IMR-90 (cell line): ENCODE data around the gene RRP7A. TPM values are rescaled to one million over a fixed set of nuclear protein-coding genes. Genes with fewer than 3 reads are reported as not detected.
"Not testable (repeated sequence)": the region's sequence is repeated elsewhere in the genome, so short reads cannot be mapped to it uniquely, and the experiment has no call there.

ENCODE experiments used
- ATAC-seq: fragments of 200-7000 bp; cut with Tn5 transposase; 2 replicates; pipeline ENCODE4 v1.9.1; 2020; ENCODE audit warnings: low read depth, mild to moderate bottlenecking, moderate library complexity
- BruUV-seq: library from RNA; stranded (reverse); fragments of 400-500 nt; replicated peaks from 2 replicates; lab custom pipeline; 2021; lab: Mats Ljungman, UMichigan
- CTCF ChIA-PET: fragments of 300-600 bp; formaldehyde crosslinking; extraction: SDS; loops from one replicate; lab custom pipeline; 2021; ENCODE audit warnings: antibody characterized with exemption; lab: Yijun Ruan, JAX
- POLR2A ChIA-PET: fragments of 300-600 bp; sonication (Branson Sonifier 250); formaldehyde crosslinking; loops from one replicate; lab custom pipeline; 2022; ENCODE audit warnings: antibody characterized with exemption; ENCODE audit not compliant: unreplicated experiment; lab: Charles Lee
- DNase-seq: peaks from one replicate; pipeline ENCODE4 v3.0.0; 2013
- H2AFZ ChIP-seq: replicated peaks from 2 replicates; pipeline ENCODE3; 2013; ENCODE audit warnings: low read length, mild to moderate bottlenecking; ENCODE audit not compliant: poor library complexity
- H2AK5ac ChIP-seq: 2 replicates; pipeline ENCODE4 v1.6.1; 2013; ENCODE audit warnings: low read depth, low read length, inconsistent platforms
- H2AK9ac ChIP-seq: replicated peaks from 2 replicates; pipeline ENCODE3; 2013; ENCODE audit warnings: mild to moderate bottlenecking, low read depth, low read length, moderate library complexity; ENCODE audit not compliant: poor library complexity
- H2BK120ac ChIP-seq: 2 replicates; pipeline ENCODE4 v1.6.1; 2013; ENCODE audit warnings: low read depth, low read length, inconsistent platforms
- H2BK15ac ChIP-seq: 3 replicates; pipeline ENCODE4 v1.6.1; 2013; ENCODE audit warnings: low read depth, low read length, inconsistent platforms
- H2BK20ac ChIP-seq: 2 replicates; pipeline ENCODE4 v1.6.1; 2013; ENCODE audit warnings: low read depth, mild to moderate bottlenecking, inconsistent platforms, low read length, moderate library complexity
- H2BK5ac ChIP-seq: 2 replicates; pipeline ENCODE4 v1.6.1; 2013; ENCODE audit warnings: mild to moderate bottlenecking, low read depth, low read length, inconsistent platforms; ENCODE audit not compliant: poor library complexity, severe bottlenecking
- H3K14ac ChIP-seq: replicated peaks from 2 replicates; pipeline ENCODE4 v1.6.1; 2013; ENCODE audit warnings: low read depth, low read length, inconsistent platforms
- H3K18ac ChIP-seq: 2 replicates; pipeline ENCODE4 v1.6.1; 2013; ENCODE audit warnings: low read depth, low read length, control low read depth
- H3K23ac ChIP-seq: 2 replicates; pipeline ENCODE4 v1.6.1; 2013; ENCODE audit warnings: low read depth, low read length, inconsistent platforms
- H3K27ac ChIP-seq: 2 replicates; pipeline ENCODE4 v1.5.1; 2013; ENCODE audit warnings: mild to moderate bottlenecking, control low read depth, low read length; ENCODE audit not compliant: insufficient read depth
- H3K27me3 ChIP-seq: 2 replicates; pipeline ENCODE4 v1.6.1; 2013; ENCODE audit warnings: low read length; ENCODE audit not compliant: control insufficient read depth, insufficient read depth
- H3K36me3 ChIP-seq: 2 replicates; pipeline ENCODE4 v1.6.1; 2013; ENCODE audit warnings: low read length, mixed read lengths; ENCODE audit not compliant: control insufficient read depth, insufficient read depth
- H3K4ac ChIP-seq: 2 replicates; pipeline ENCODE4 v1.6.1; 2013; ENCODE audit warnings: low read depth, low read length, inconsistent platforms
- H3K4me1 ChIP-seq: 2 replicates; pipeline ENCODE4 v1.6.1; 2013; ENCODE audit warnings: low read length, mixed read lengths; ENCODE audit not compliant: control insufficient read depth, insufficient read depth
- H3K4me2 ChIP-seq: 2 replicates; pipeline ENCODE4 v1.6.1; 2013; ENCODE audit warnings: low read depth, mild to moderate bottlenecking, control low read depth, low read length, moderate library complexity
- H3K4me3 ChIP-seq: 2 replicates; pipeline ENCODE4 v1.5.1; 2013; ENCODE audit warnings: low read depth, mild to moderate bottlenecking, control low read depth, low read length, moderate library complexity; ENCODE audit not compliant: insufficient read depth
- H3K56ac ChIP-seq: 2 replicates; pipeline ENCODE4 v1.6.1; 2013; ENCODE audit warnings: low read length, inconsistent platforms; ENCODE audit not compliant: insufficient read depth; ENCODE audit errors: extremely low read depth
- H3K79me1 ChIP-seq, 2 experiments: 2 replicates each; pipeline ENCODE4 v1.6.1; 2013; ENCODE audit warnings: low read length in 2 of 2, inconsistent platforms in 1 of 2, low read depth in 1 of 2
- H3K9ac ChIP-seq: 2 replicates; pipeline ENCODE4 v1.6.1; 2013; ENCODE audit warnings: low read depth, low read length, control low read depth
- H3K9me1 ChIP-seq: 2 replicates; pipeline ENCODE4 v1.6.1; 2013; ENCODE audit warnings: low read length, inconsistent platforms; ENCODE audit not compliant: insufficient read depth
- H3K9me3 ChIP-seq: 2 replicates; pipeline ENCODE4 v1.6.1; 2013; ENCODE audit warnings: low read length; ENCODE audit not compliant: control insufficient read depth, insufficient read depth
- H4K20me1 ChIP-seq: 2 replicates; pipeline ENCODE4 v1.6.1; 2013; ENCODE audit warnings: low read length, inconsistent platforms; ENCODE audit not compliant: insufficient read depth
- H4K5ac ChIP-seq: 2 replicates; pipeline ENCODE4 v1.6.1; 2013; ENCODE audit warnings: mild to moderate bottlenecking, low read depth, low read length, control low read depth
- H4K8ac ChIP-seq, 2 experiments: 2 replicates each; pipeline ENCODE4 v1.6.1; 2013; ENCODE audit warnings: low read depth in 2 of 2, low read length in 2 of 2, control low read depth in 1 of 2, inconsistent platforms in 1 of 2
- H4K91ac ChIP-seq: 2 replicates; pipeline ENCODE4 v1.6.1; 2013; ENCODE audit warnings: low read depth, low read length, inconsistent platforms; ENCODE audit not compliant: insufficient read depth
- CHD1 ChIP-seq: IDR thresholded peaks from 2 replicates; pipeline ENCODE4 v1.6.1; 2012; ENCODE audit warnings: low read depth, low read length, improper control_type of control experiment
- FOS ChIP-seq: fragments of 150-350 bp; IDR thresholded peaks from 2 replicates; pipeline ENCODE4 v1.6.1; 2016; ENCODE audit warnings: low read depth, low read length
- POLR2A ChIP-seq: IDR thresholded peaks from 2 replicates; pipeline ENCODE4 v1.6.1; 2012; ENCODE audit warnings: mild to moderate bottlenecking, low read depth, low read length
- WGBS, 2 experiments: methylation state at CpG; one replicate each; pipeline versions ENCODE4 v1.1.5 to v1.1.7; 2013; ENCODE audit warnings: missing lambda C conversion rate in 2 of 2; ENCODE audit not compliant: insufficient read length in 1 of 2; ENCODE audit errors: extremely low coverage in 2 of 2; 5-methylcytosine and 5-hydroxymethylcytosine counted together
- dilution Hi-C: fragments of 300-500 bp; cut with HindIII; formaldehyde crosslinking; loops from one replicate; pipeline ENCODE4 v1.14.3; 2018; ENCODE audit warnings: low sequenced_read_pairs; ENCODE audit not compliant: unreplicated experiment
- in situ Hi-C: fragments of 300-500 bp; cut with MboI; formaldehyde crosslinking; loops from 3 replicates; pipeline ENCODE4 v1.14.3; 2019; ENCODE audit warnings: low sequenced_read_pairs, inconsistent platforms, mixed read lengths
- intact Hi-C: fragments of 100-400 bp; cut with micrococcal nuclease; formaldehyde crosslinking; loops from 2 replicates; pipeline ENCODE4 v1.10.0; 2022
- polyA plus RNA-seq, 3 experiments: library from polyadenylated mRNA; depleted of rRNA; stranded (reverse); fragments of >200 nt; gene quantifications; 2 replicates each; pipeline ENCODE4 v1.2.3, GENCODE V29; 2012; ENCODE audit warnings: low replicate concordance in 1 of 3
- total RNA-seq: library from RNA; depleted of rRNA; stranded (reverse); fragments of >200 nt; gene quantifications from 2 replicates; pipeline ENCODE4 v1.2.3, GENCODE V29; 2012

RRP7A gene
- total and polyA plus RNA-seq, 2 of the 4 experiments (the other 2 are of a cell fraction), result 25.5 to 29.2 TPM

DNA sequence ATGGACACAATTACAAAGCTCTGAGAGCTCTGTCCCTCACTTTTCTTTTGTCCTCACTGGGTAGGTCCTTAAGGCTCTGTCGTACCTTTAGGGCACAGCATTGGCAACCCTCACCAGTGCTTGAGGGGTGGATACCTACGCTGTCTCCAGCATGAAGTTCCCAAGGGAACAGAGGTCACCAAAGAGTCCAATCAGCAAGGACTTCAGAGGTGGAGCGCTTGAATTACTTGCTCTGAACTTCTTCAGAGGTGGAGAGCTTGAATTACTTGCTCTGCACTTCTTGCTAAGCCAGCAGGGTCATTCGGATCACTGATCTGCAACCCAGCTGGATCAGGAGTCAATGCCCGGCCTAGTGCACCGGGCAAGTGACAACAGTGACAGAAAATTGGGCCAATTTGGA lies 35.1 kb downstream of the RRP7A start:
- no peak overlapping the region for H3K18ac ChIP-seq
- H2BK5ac ChIP-seq, result no peak overlapping the region
- H3K79me1 ChIP-seq, result no peaks in the 10 kb centered on the region
- no peak overlapping the region for H3K23ac ChIP-seq
- peaks cover 15% of the 10 kb centered on the region for H3K27me3 ChIP-seq
- no peak overlapping the region for H3K4me3 ChIP-seq
- no peaks in the 10 kb centered on the region for H3K36me3 ChIP-seq
- no peak overlapping the region for H4K5ac ChIP-seq
- H2BK15ac ChIP-seq, result no peak overlapping the region
- no peak overlapping the region for H3K27ac ChIP-seq
- intact Hi-C loops, result no loop called here
- no peak overlapping the region for H2BK20ac ChIP-seq
- ChIA-PET CTCF (interaction anchor here (0.6 kb wide), 1 partner anchor 442 kb away, joined by 3 read pairs; no protein-coding TSS in a partner anchor), POLR2A (interaction anchor here (0.5 kb wide), 1 partner anchor 24 kb away, joined by 4 read pairs; no protein-coding TSS in a partner anchor)
- dilution Hi-C loops, result no loop called here
- H3K4me2 ChIP-seq, result no peak overlapping the region
- no peak overlapping the region for H3K4ac ChIP-seq
- no peaks in the 10 kb centered on the region for H3K4me1 ChIP-seq
- H2BK120ac ChIP-seq, result no peak overlapping the region
- 86% methylated on average over 2 of the region's 6 CpGs; no CpG with 5 or more reads in 1 of the 2 experiments for WGBS, 2 experiments
- no peak overlapping the region for H3K14ac ChIP-seq
- in situ Hi-C loops, result no loop called here
- H2AFZ ChIP-seq, result no peak overlapping the region
- no peak overlapping the region for H3K9ac ChIP-seq
- H3K9me1 ChIP-seq, result no peaks in the 10 kb centered on the region
- no TSS peak for BruUV-seq
- H2AK5ac ChIP-seq, result no peak overlapping the region
- DNase-seq (no peak), ATAC-seq (no peak)
- TF ChIP-seq POLR2A (no peak), CHD1 (no peak), FOS (no peak)
- H4K20me1 ChIP-seq, result no peaks in the 10 kb centered on the region
- no peaks in the 10 kb centered on the region for H3K9me3 ChIP-seq
- no peak overlapping the region for H3K56ac ChIP-seq
- no peak overlapping the region for H4K8ac ChIP-seq
- no peak overlapping the region for H2AK9ac ChIP-seq
- no peak overlapping the region for H4K91ac ChIP-seq

DNA sequence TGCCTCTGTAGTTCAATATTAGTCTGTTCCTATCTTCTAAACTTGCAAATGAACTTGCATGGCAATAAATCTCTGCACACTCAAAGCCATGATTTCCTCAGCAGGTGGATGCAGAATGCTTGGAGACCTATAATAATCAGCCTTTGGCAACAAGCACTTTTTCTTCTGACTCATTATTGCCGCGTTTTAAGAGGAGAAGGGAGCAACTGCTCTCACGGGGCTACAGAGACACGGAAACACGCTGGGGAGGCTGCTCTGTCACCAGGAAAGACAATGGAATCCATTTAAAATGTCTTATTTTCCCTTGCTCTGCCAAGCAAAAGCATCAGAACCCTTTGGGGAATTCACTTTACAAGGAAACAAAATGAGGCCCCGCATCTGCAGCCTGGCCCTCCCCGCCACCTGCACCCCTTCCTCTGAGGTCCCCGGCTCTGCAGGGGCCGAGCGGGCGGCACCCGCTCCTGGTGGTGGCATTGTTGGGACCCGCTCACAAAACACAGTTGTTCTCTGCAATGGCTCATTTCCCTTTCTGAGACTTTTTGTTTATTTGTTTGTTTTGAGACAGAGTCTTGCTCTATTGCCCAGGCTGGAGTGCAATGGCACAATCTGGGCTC lies 35.9 kb downstream of the RRP7A start:
- in situ Hi-C loops, H3K79me1 ChIP-seq, H2AK5ac ChIP-seq, H2BK15ac ChIP-seq, BruUV-seq, H4K20me1 ChIP-seq, H3K36me3 ChIP-seq, H2AFZ ChIP-seq, ATAC-seq, H3K18ac ChIP-seq, H2BK20ac ChIP-seq, H3K9ac ChIP-seq, H3K27ac ChIP-seq, H4K5ac ChIP-seq, intact Hi-C loops, dilution Hi-C loops, H3K14ac ChIP-seq, H4K8ac ChIP-seq, POLR2A ChIA-PET, H3K9me1 ChIP-seq, DNase-seq, H3K4me1 ChIP-seq, H3K56ac ChIP-seq, H4K91ac ChIP-seq, H3K4me2 ChIP-seq, H3K23ac ChIP-seq, H2AK9ac ChIP-seq, H3K4me3 ChIP-seq, H2BK5ac ChIP-seq, H3K4ac ChIP-seq, H3K9me3 ChIP-seq, H2BK120ac ChIP-seq: not testable (repeated sequence)
- CTCF ChIA-PET, result interaction anchor here (0.6 kb wide), 1 partner anchor 441 kb away, joined by 3 read pairs; no protein-coding TSS in a partner anchor
- no CpG with 5 or more reads among the region's 13 CpGs for WGBS, 2 experiments
- peaks cover 19% of the 10 kb centered on the region for H3K27me3 ChIP-seq
